ENCODE results near the gene ARR3.

ARR3 gene

DNA sequence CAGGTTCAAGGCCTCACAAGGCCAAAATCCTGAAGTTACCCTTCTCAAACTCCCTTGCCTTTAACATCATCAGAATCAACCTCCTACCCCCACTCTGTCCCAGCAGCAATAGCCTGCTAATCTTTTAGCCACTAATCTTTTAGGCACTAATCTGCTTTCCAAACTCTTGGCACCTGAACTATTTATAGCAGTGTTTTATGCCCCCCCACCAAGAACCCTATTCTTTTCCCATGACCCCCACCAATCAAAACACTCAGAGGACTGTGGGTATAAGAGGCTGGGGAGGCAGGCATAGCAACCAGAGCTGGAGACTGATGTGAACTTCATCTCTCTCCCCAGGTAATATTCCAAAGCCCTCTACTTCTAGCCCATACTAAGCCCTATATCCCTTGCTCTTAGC lies at the start of gene ARR3:
TSS of gene ARR3 (plus strand) at position 301 of the 400 bp plus-strand sequence. CDS start 1,052 bp downstream, outside the sequence.
- no peak for TF ChIP-seq ZFX (IDR thresholded peaks at IDR 0.05)
- TF ChIP-seq, protein P1, sequence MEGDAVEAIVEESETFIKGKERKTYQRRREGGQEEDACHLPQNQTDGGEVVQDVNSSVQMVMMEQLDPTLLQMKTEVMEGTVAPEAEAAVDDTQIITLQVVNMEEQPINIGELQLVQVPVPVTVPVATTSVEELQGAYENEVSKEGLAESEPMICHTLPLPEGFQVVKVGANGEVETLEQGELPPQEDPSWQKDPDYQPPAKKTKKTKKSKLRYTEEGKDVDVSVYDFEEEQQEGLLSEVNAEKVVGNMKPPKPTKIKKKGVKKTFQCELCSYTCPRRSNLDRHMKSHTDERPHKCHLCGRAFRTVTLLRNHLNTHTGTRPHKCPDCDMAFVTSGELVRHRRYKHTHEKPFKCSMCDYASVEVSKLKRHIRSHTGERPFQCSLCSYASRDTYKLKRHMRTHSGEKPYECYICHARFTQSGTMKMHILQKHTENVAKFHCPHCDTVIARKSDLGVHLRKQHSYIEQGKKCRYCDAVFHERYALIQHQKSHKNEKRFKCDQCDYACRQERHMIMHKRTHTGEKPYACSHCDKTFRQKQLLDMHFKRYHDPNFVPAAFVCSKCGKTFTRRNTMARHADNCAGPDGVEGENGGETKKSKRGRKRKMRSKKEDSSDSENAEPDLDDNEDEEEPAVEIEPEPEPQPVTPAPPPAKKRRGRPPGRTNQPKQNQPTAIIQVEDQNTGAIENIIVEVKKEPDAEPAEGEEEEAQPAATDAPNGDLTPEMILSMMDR (conservative IDR thresholded peaks at IDR 0.05): no peak

DNA sequence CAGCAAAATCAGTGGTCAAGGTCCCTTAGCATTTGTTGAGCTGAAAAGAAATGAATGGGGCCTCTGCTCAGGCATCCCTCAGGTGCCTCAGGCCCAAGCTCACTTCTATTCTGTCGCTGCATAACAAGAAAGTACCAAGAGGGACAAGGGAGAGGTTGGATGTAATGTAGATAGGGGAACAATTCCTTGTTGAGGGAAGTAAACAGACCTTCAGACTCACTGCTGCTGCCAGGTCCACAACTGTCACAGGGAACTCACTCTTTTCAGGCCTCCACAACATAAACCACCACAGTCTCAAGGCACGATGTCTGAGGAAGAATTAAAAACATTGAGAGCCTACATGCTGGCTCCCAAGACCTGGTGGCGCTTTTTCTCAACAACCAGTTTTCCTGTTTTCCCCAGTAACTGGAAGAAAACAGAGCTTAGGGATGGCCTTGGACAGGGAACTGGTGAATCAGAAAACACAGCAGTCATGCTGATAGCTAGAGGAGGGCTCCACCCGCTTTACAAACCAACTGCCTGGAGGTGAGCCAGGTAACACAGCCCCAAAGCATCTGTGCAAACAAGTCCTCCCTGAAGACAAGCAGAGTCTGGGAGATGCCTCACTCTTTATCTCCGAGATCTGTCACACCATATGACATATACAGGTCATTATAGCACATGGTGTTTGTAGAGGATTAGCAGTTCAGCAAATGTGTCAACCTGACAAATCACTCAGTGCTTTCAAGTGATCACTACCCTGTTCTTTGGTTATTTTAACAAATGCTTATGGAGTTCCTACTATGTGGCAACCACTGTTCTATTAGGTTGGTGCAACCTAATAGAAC lies 48.0 kb upstream of the ARR3 start:
- H3K27ac ChIP-seq: peak overlapping the region; percentile 65
- TF ChIP-seq, protein P1 (conservative IDR thresholded peaks at IDR 0.05): no peak
- no peak for TF ChIP-seq ZFX (IDR thresholded peaks at IDR 0.05)

More for the DNA sequence above, at the start of gene ARR3:
- H3K27ac ChIP-seq: no peak within 1 kb of the TSS

DNA sequence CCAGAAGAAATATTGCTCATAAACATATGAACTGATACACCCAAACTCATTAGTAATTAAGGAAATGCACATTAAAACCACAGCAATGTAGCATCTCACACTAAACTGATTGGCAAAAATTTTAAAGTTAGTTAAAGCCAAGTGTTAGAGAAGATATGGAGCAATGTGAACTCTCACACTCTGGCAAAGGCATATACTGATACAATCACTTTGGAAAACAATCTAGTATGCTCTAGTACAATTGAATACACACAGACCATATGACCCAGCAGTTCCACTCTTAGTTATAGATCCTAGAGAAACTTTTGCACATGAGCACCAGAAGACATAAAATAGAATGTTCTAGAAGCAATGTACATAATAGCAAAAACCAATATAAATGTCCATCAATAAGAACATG lies 42.1 kb upstream of the ARR3 start:
- no peak overlapping the region for H3K27ac ChIP-seq
- TF ChIP-seq ZFX (IDR thresholded peaks at IDR 0.05): no peak
- TF ChIP-seq, protein P1 (conservative IDR thresholded peaks at IDR 0.05): no peak

DNA sequence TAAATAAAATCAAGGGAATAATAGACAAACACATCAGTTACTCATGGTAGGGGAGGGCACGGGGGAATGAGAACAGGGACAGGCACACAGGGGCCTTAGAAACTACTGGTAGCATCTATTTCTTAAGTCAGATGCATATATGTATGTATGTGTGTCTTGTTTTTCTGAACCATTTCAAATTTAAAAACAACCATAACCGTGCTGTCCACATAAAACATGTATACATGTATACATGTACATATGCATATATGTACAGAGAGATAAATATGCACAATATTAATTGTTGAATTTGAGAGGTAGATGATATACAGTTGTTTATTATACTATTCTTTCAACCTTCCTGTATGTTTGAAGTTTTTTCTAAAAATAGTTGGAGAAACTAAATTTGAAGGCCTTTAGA lies 41.4 kb upstream of the ARR3 start:
- TF ChIP-seq ZFX (IDR thresholded peaks at IDR 0.05): no peak
- TF ChIP-seq, protein P1 (conservative IDR thresholded peaks at IDR 0.05): no peak
- no peak overlapping the region for H3K27ac ChIP-seq

DNA sequence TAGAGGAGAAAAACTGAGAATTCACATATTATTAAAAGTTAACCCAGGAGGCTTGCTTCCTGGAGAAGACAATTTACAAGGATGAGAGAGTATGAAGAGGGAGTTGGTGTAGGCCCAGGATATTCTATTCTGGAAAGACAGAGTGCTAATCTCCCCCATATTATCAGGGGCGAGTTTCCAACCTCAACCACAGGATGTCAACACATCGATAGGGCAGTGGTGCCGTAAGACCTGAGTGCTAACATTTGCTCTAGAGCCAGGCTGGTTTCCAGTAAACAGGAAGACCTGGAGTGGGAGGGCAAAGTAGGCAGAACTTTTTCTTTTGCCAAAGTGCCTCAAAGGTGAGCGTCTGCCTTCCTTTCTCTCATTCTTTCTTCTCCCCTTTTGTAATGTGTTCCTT lies 36.5 kb upstream of the ARR3 start:
- no peak overlapping the region for H3K27ac ChIP-seq
- TF ChIP-seq, protein P1 (conservative IDR thresholded peaks at IDR 0.05): no peak
- TF ChIP-seq ZFX (IDR thresholded peaks at IDR 0.05): no peak

DNA sequence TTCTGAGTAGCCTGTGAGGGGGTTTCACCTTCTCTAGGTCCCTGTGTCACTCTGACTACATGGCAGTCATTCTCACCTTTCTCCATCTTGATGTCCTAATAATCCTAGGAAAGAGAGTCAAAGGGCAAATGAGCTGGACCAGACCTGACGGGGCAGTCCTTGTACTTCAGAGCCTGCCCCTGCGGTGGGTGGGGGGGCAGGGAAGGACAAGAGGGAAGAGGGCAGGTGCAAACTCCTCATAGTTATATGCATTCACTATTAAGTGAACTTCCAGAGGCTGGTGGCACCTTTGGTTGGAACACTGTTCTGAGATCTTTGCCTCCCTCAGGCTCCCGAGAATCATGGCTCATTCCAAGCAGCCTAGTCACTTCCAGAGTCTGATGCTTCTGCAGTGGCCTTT lies 33.8 kb upstream of the ARR3 start, which contains the start of gene AWAT1:
TSS of gene AWAT1 (plus strand) at position 301 of the 400 bp plus-strand sequence. CDS start at position 342, 41 bp downstream.
- TF ChIP-seq, protein P1 (conservative IDR thresholded peaks at IDR 0.05): no peak
- no peak for TF ChIP-seq ZFX (IDR thresholded peaks at IDR 0.05)
- no peak within 1 kb of the TSS for H3K27ac ChIP-seq

DNA sequence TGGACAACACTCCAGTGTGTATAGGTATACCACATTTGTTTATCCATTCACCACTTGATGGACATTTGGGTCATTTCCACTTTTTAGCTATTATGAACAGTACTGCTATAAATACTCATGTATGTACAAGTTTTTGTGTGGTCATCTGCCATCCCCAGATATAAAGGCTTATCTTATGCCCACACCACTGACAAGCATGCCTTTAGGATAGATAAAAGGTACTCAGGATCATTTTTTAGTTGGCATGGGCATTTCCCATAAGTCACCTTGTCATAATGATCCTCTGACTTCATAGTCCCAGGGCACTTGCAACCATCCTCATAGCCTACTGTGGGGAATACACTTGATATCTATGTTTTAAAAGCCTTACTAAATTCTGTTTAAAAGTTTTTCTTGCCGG lies 27.4 kb upstream of the ARR3 start:
- TF ChIP-seq, protein P1 (conservative IDR thresholded peaks at IDR 0.05): no peak
- no peak for TF ChIP-seq ZFX (IDR thresholded peaks at IDR 0.05)
- no peak overlapping the region for H3K27ac ChIP-seq

All from C4-2B (cell line).